Spleen (tissue), 11 donors: Measurements from ENCODE around the gene FBXO45. TPM values are rescaled to one million over a fixed set of nuclear protein-coding genes. Genes with fewer than 3 reads are reported as not detected.

Experiments
- DNase-seq: peaks from one replicate; pipeline ENCODE4 v3.0.0-alpha.2; 2020
- H3K27ac ChIP-seq, 8 donors: fragments of 200-600 bp; sonication (generic) in 7 of 8; 1 replicate in 4 of 8; 2 replicates in 4 of 8; pipeline versions ENCODE4 v1.5.0 to v1.8.0; 2016 to 2021; ENCODE audit warnings: inconsistent platforms in 4 of 8, mild to moderate bottlenecking in 4 of 8, moderate library complexity in 1 of 8
- H3K27me3 ChIP-seq, 7 donors: fragments of 200-600 bp; sonication (generic) in 6 of 7; replicated peaks in 1 of 7; 1 replicate in 4 of 7; 2 replicates in 3 of 7; pipeline versions ENCODE4 v1.5.0 to v1.8.0; 2016 to 2021; ENCODE audit warnings: inconsistent platforms in 3 of 7, mild to moderate bottlenecking in 1 of 7
- H3K36me3 ChIP-seq, 6 donors: fragments of 200-600 bp; sonication (generic) in 5 of 6; 1 replicate in 4 of 6; 2 replicates in 2 of 6; pipeline versions ENCODE4 v1.5.0 to v1.8.0; 2016 to 2021; ENCODE audit warnings: inconsistent platforms in 2 of 6
- H3K4me1 ChIP-seq, 6 donors: fragments of 200-600 bp; sonication (generic) in 5 of 6; 1 replicate in 3 of 6; 2 replicates in 3 of 6; pipeline versions ENCODE4 v1.5.0 to v1.8.0; 2016 to 2021; ENCODE audit warnings: inconsistent platforms in 3 of 6
- H3K4me3 ChIP-seq, 8 donors: fragments of 200-600 bp; sonication (generic) in 7 of 8; 1 replicate in 4 of 8; 2 replicates in 4 of 8; pipeline versions ENCODE4 v1.5.0 to v1.8.0; 2016 to 2021; ENCODE audit warnings: inconsistent platforms in 4 of 8, mild to moderate bottlenecking in 4 of 8, moderate library complexity in 2 of 8
- H3K9me3 ChIP-seq, 8 donors: fragments of 200-600 bp; sonication (generic) in 7 of 8; 1 replicate in 4 of 8; 2 replicates in 4 of 8; pipeline versions ENCODE4 v1.5.0 to v1.8.0; 2016 to 2021; ENCODE audit warnings: inconsistent platforms in 4 of 8
- CTCF ChIP-seq, 11 experiments: fragments of 200-600 bp in 7 of 11; fragments of 450-650 bp in 4 of 11; sonication (generic) in 4 of 11; IDR thresholded peaks in 8 of 11; conservative IDR thresholded peaks in 3 of 11; 1 replicate in 7 of 11; 2 replicates in 4 of 11; pipeline versions ENCODE4 v1.4.0 to v1.8.0; 2016 to 2021; ENCODE audit warnings: antibody characterized with exemption in 11 of 11, inconsistent platforms in 4 of 11, mild to moderate bottlenecking in 1 of 11
- POLR2A ChIP-seq, 3 donors: fragments of 450-650 bp; IDR thresholded peaks; one replicate each; pipeline ENCODE4 v1.5.1; 2017; ENCODE audit warnings: antibody characterized with exemption in 3 of 3, mild to moderate bottlenecking in 1 of 3
- POLR2AphosphoS5 ChIP-seq, 3 donors: sonication (generic); formaldehyde crosslinking; IDR thresholded peaks; one replicate each; pipeline ENCODE4 v1.5.1; 2017; ENCODE audit warnings: antibody characterized with exemption in 3 of 3
- WGBS, 5 donors: extraction: QIAGEN DNeasy Blood & Tissue Kit in 3 of 5; methylation state at CpG; one replicate each; pipeline versions ENCODE4 v1.1.5 to v1.1.7; 2013 to 2018; 5-methylcytosine and 5-hydroxymethylcytosine counted together
- intact Hi-C: fragments of 100-400 bp; cut with DNase I; formaldehyde crosslinking; loops from one replicate; pipeline ENCODE4 v1.15.0; 2023; ENCODE audit warnings: low total_unique reads
- polyA plus RNA-seq, 3 donors: library from polyadenylated mRNA; stranded (reverse); fragments of 200-250 nt; gene quantifications; one replicate each; pipeline ENCODE4 v1.2.1, GENCODE V29; 2013
- total RNA-seq, 7 donors: library from RNA; depleted of rRNA in 3 of 7; stranded (reverse); fragments of >200 nt in 3 of 7; fragmentation: NEBNext Ultra II Directional in 4 of 7; extraction: Animal tissue kit (Norgen Biotek cat#: 25700) in 4 of 7; gene quantifications; one replicate each; pipeline versions ENCODE4 v1.1.0 to v1.2.1, GENCODE V29; 2016 to 2021
- donor health status: healthy with polysubstance abuse.
- donor health status: DM: no; HTN: no; CAD: no; lungs with moderate emphysema.
- donor health status: DM: no; HTN: no; CAD: no.
- donor health status: Bipolar disorder and iron deficiency.
- donor health status: healthy.
- donor health status: DM: no; HTN: no; CAD: no.
- donor health status: DM: yes; HTN: yes; CAD: no.

The FBXO45 gene
- total and polyA plus RNA-seq, 10 donors: 2.3 to 11.7 (median 7.5) TPM

GRCh38 chr3:196557236-196557635 lies 11.2 kb upstream of the FBXO45 start:
- TF ChIP-seq POLR2A (IDR thresholded peaks at IDR 0.05) (no peak), POLR2AphosphoS5 (IDR thresholded peaks at IDR 0.05) (no peak), CTCF (IDR thresholded peaks at IDR 0.05 in 8 of 11, conservative IDR thresholded peaks at IDR 0.05 in 3 of 11) (no peak)
- Histone ChIP-seq H3K27ac (no peak overlapping the region), H3K27me3 (no peaks in the 10 kb centered on the region), H3K4me1 (peaks cover 0 to 33% (median 8%) of the 10 kb centered on the region in 6 donors), H3K36me3 (peaks cover 0 to 50% (median 16%) of the 10 kb centered on the region in 6 donors), H3K4me3 (no peak overlapping the region), H3K9me3 (no peaks in the 10 kb centered on the region)
- 87 to 95% (median 90%) methylated on average over 5 of the region's 5 CpGs for WGBS, 5 donors
- intact Hi-C loops: no loop called here
- DNase-seq: no peak

- H3K27me3 ChIP-seq: no peaks in the 10 kb centered on the region
- H3K4me3 ChIP-seq: no peak overlapping the region
- no peaks in the 10 kb centered on the region for H3K9me3 ChIP-seq
- peaks cover 0 to 52% (median 17%) of the 10 kb centered on the region in 6 donors for H3K36me3 ChIP-seq
- no peak overlapping the region for H3K27ac ChIP-seq
- DNase-seq: no peak
- TF ChIP-seq POLR2A (IDR thresholded peaks at IDR 0.05) (no peak), POLR2AphosphoS5 (IDR thresholded peaks at IDR 0.05) (no peak), CTCF (IDR thresholded peaks at IDR 0.05 in 8 of 11, conservative IDR thresholded peaks at IDR 0.05 in 3 of 11) (no peak)
- intact Hi-C loops: no loop called here
- H3K4me1 ChIP-seq: peaks cover 0 to 43% (median 14%) of the 10 kb centered on the region in 6 donors
Measured at GRCh38 chr3:196558476-196558875, 10.0 kb upstream of the FBXO45 start.

DNA sequence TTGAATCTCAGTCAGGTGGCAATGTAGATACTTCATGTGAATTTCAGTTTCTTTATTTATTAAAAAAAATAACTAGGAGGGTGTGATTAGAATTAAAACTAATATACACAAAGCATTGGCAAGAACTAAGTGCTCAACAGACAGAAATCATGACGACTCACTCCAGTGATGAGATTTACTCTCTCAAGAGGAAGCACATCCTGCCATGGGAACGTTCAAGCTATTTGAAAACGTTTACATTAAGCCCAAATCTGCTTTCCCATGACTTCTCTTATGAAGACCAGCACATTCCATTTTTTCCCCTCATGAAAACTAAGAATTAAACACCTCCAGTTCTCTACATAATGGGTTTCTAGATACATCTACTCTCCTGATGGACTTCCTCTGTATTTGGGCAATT lies 8.6 kb upstream of the FBXO45 start:
- intact Hi-C loops: no loop called here
- TF ChIP-seq CTCF (IDR thresholded peaks at IDR 0.05 in 8 of 11, conservative IDR thresholded peaks at IDR 0.05 in 3 of 11) (no peak), POLR2AphosphoS5 (IDR thresholded peaks at IDR 0.05) (no peak)
- WGBS, 5 donors: 33 to 56% (median 45%) methylated on average over 3 of the region's 3 CpGs
- Histone ChIP-seq H3K36me3 (peaks cover 0 to 44% (median 17%) of the 10 kb centered on the region in 6 donors), H3K9me3 (no peaks in the 10 kb centered on the region), H3K27ac (no peak overlapping the region), H3K4me1 (peaks cover 0 to 42% (median 16%) of the 10 kb centered on the region in 6 donors), H3K4me3 (no peak overlapping the region), H3K27me3 (no peaks in the 10 kb centered on the region)
- no peak for DNase-seq

DNA sequence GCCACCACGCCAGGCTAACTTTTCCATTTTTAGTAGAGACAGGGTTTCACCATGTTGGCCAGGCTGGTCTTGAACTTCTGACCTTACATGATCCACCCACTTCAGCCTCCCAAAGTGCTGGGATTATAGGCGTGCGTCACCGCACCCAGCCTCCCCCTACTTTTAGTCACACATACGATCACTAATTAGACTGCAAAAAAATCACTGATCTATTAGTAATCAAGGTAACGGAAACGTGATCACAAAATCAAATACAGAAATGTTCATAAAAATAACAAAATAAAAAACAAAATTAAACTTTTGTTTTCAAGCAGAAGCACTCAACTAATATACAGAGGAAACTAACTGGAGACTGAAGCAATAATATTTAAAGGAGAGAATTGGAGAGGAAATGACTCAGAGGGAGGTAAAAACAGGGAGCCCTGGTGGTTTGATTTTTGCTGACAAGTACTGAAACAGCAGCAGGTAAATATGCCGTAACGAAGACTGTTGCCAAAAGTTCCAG lies 4.7 kb upstream of the FBXO45 start:
- intact Hi-C loops: no loop called here
- WGBS, 5 donors: 73 to 86% (median 73%) methylated on average over 9 of the region's 9 CpGs
- no peak for DNase-seq

More for the DNA sequence above, 4.7 kb upstream of the FBXO45 start:
- Histone ChIP-seq H3K9me3 (no peaks in the 10 kb centered on the region), H3K27me3 (no peaks in the 10 kb centered on the region), H3K4me1 (peaks cover 4 to 69% (median 28%) of the 10 kb centered on the region in 6 donors), H3K27ac (peak overlapping the region in 6 of 8 donors; percentile 2 to 64 (median 29)), H3K36me3 (peaks cover 0 to 52% (median 16%) of the 10 kb centered on the region in 6 donors), H3K4me3 (no peak overlapping the region)
- no peak for TF ChIP-seq POLR2AphosphoS5 (IDR thresholded peaks at IDR 0.05)
- no peak for TF ChIP-seq CTCF (IDR thresholded peaks at IDR 0.05 in 8 of 11, conservative IDR thresholded peaks at IDR 0.05 in 3 of 11)
- no peak for TF ChIP-seq POLR2A (IDR thresholded peaks at IDR 0.05)
